Skeletal muscle tissue (tissue), 4 donors: Measurements from ENCODE around the gene MED8. TPM values are rescaled to one million over a fixed set of nuclear protein-coding genes. Genes with fewer than 3 reads are reported as not detected.

Source experiments
- H3K27ac ChIP-seq: one replicate; pipeline ENCODE4 v1.7.0; 2013; ENCODE audit warnings: mild to moderate bottlenecking, low read depth, low read length, inconsistent platforms
- H3K27me3 ChIP-seq, 3 donors: one replicate each; pipeline ENCODE4 v1.7.0; 2013; ENCODE audit warnings: low read length in 3 of 3; ENCODE audit not compliant: control insufficient read depth in 3 of 3, insufficient read depth in 3 of 3
- H3K36me3 ChIP-seq, 3 donors: one replicate each; pipeline ENCODE4 v1.7.0; 2013; ENCODE audit warnings: low read length in 3 of 3; ENCODE audit not compliant: control insufficient read depth in 3 of 3, insufficient read depth in 3 of 3
- H3K4me1 ChIP-seq, 3 donors: one replicate each; pipeline ENCODE4 v1.7.0; 2013; ENCODE audit warnings: low read length in 3 of 3, mild to moderate bottlenecking in 3 of 3; ENCODE audit not compliant: control insufficient read depth in 3 of 3, insufficient read depth in 3 of 3
- H3K4me3 ChIP-seq, 3 donors: one replicate each; pipeline ENCODE4 v1.7.0; 2013; ENCODE audit warnings: low read length in 3 of 3
- H3K9ac ChIP-seq, 3 donors: one replicate each; pipeline ENCODE4 v1.7.0; 2013; ENCODE audit warnings: low read length in 3 of 3, mild to moderate bottlenecking in 3 of 3, moderate library complexity in 2 of 3, low read depth in 1 of 3
- H3K9me3 ChIP-seq, 3 donors: one replicate each; pipeline ENCODE4 v1.7.0; 2013; ENCODE audit warnings: low read length in 3 of 3; ENCODE audit not compliant: control insufficient read depth in 3 of 3
- total RNA-seq: library from RNA; depleted of rRNA; stranded (reverse); fragments of >200 nt; gene quantifications from one replicate; pipeline ENCODE4 v1.2.3, GENCODE V29; 2014
- donor health status: Osteomylitis.

MED8 gene
- total RNA-seq, 1 donor from 2014 or later, result 34.4 TPM

GRCh38 chr1:43345120-43345519 lies 44.5 kb downstream of the MED8 start:
- H3K4me1 ChIP-seq, result peaks cover 12 to 22% (median 13%) of the 10 kb centered on the region in 3 donors
- no peak overlapping the region for H3K4me3 ChIP-seq
- peak overlapping the region; percentile 11 for H3K27ac ChIP-seq
- no peak overlapping the region for H3K9ac ChIP-seq
- no peaks in the 10 kb centered on the region for H3K27me3 ChIP-seq
- no peaks in the 10 kb centered on the region for H3K9me3 ChIP-seq
- no peaks in the 10 kb centered on the region for H3K36me3 ChIP-seq

- no peak overlapping the region for H3K27ac ChIP-seq
- H3K9me3 ChIP-seq, result no peaks in the 10 kb centered on the region
- H3K9ac ChIP-seq, result no peak overlapping the region
- no peak overlapping the region for H3K4me3 ChIP-seq
- H3K27me3 ChIP-seq, result no peaks in the 10 kb centered on the region
- peaks cover 8 to 20% (median 10%) of the 10 kb centered on the region in 3 donors for H3K4me1 ChIP-seq
- H3K36me3 ChIP-seq, result no peaks in the 10 kb centered on the region
Observed at GRCh38 chr1:43344267-43344850, 45.2 kb downstream of the MED8 start.

- Histone ChIP-seq H3K9ac (no peak overlapping the region), H3K9me3 (no peaks in the 10 kb centered on the region), H3K4me1 (peaks cover 0 to 13% (median 0%) of the 10 kb centered on the region in 3 donors), H3K27ac (no peak overlapping the region), H3K4me3 (no peak overlapping the region), H3K36me3 (no peaks in the 10 kb centered on the region), H3K27me3 (peaks cover 0 to 2% (median 0%) of the 10 kb centered on the region in 3 donors)
Observed at GRCh38 chr1:43340559-43340958, 49.0 kb downstream of the MED8 start.

- Histone ChIP-seq H3K27ac (no peak overlapping the region), H3K36me3 (no peaks in the 10 kb centered on the region), H3K4me1 (peaks cover 0 to 7% (median 0%) of the 10 kb centered on the region in 3 donors), H3K9ac (no peak overlapping the region), H3K9me3 (no peaks in the 10 kb centered on the region), H3K4me3 (no peak overlapping the region), H3K27me3 (peaks cover 0 to 2% (median 0%) of the 10 kb centered on the region in 3 donors)
Observed at GRCh38 chr1:43339584-43340232, 49.9 kb downstream of the MED8 start.

- H3K9ac ChIP-seq, result no peak overlapping the region
Observed at GRCh38 chr1:43338001-43338400, 51.6 kb downstream of the MED8 start.

GRCh38 chr1:43337588-43337987 lies 52.0 kb downstream of the MED8 start, which contains the start of gene MPL:
TSS of gene MPL (plus strand) at chr1:43337818. CDS start at chr1:43337849, 31 bp downstream.
- Histone ChIP-seq H3K36me3 (no peaks in the 10 kb centered on the region), H3K27me3 (peaks cover 0 to 2% (median 0%) of the 10 kb centered on the region in 3 donors), H3K9me3 (no peaks in the 10 kb centered on the region)

More at GRCh38 chr1:43338001-43338400, 51.6 kb downstream of the MED8 start:
- Histone ChIP-seq H3K9me3 (no peaks in the 10 kb centered on the region), H3K27ac (no peak overlapping the region), H3K27me3 (peaks cover 0 to 2% (median 0%) of the 10 kb centered on the region in 3 donors), H3K4me3 (no peak overlapping the region), H3K36me3 (no peaks in the 10 kb centered on the region), H3K4me1 (no peaks in the 10 kb centered on the region)

GRCh38 chr1:43334453-43335205 lies 55.0 kb downstream of the MED8 start:
- no peak overlapping the region for H3K4me3 ChIP-seq
- H3K9me3 ChIP-seq, result no peaks in the 10 kb centered on the region
- H3K4me1 ChIP-seq, result peaks cover 0 to 9% (median 5%) of the 10 kb centered on the region in 3 donors
- H3K27ac ChIP-seq, result no peak overlapping the region
- no peaks in the 10 kb centered on the region for H3K36me3 ChIP-seq
- H3K9ac ChIP-seq, result no peak overlapping the region
- H3K27me3 ChIP-seq, result peaks cover 0 to 2% (median 0%) of the 10 kb centered on the region in 3 donors

More at GRCh38 chr1:43337588-43337987, 52.0 kb downstream of the MED8 start, which contains the start of gene MPL:
- H3K4me3 ChIP-seq, result no peak within 1 kb of the TSS
- no peak within 1 kb of the TSS for H3K27ac ChIP-seq
- H3K9ac ChIP-seq, result no peak within 1 kb of the TSS
- H3K4me1 ChIP-seq, result no peaks in the 10 kb centered on the region

Other genes starting within 250 kb of the MED8 start
- 19.3 TPM for gene EBNA1BP2, start 217.5 kb downstream of the MED8 start, total RNA-seq
- gene CFAP57, start 217.5 kb downstream of the MED8 start, total RNA-seq, result 0.52 TPM
- gene TMEM125, start 119.8 kb downstream of the MED8 start, total RNA-seq, result 0.52 TPM
- gene C1orf210, start 104.2 kb downstream of the MED8 start, total RNA-seq, result not detected
- 49.6 TPM for gene TIE1, start 88.8 kb downstream of the MED8 start, total RNA-seq
- gene MPL, start 52.0 kb downstream of the MED8 start, total RNA-seq, result not detected
- gene CDC20, start 30.8 kb downstream of the MED8 start, total RNA-seq, result 6.8 TPM
- 13.0 TPM for gene ELOVL1, start 21.8 kb downstream of the MED8 start, total RNA-seq
- 21.4 TPM for gene SZT2, start 99 bp upstream of the MED8 start, total RNA-seq
- 33.4 TPM for gene HYI, start 64.1 kb upstream of the MED8 start, total RNA-seq
- gene PTPRF, start 141.1 kb upstream of the MED8 start, total RNA-seq, result 10.4 TPM